SIG-M5 (cell line): ENCODE results near the gene B3GNT2.
A peak's percentile ranks its signal among the peaks of the same experiment; 100 is the strongest.
"Not testable (repeated sequence)": the region's sequence is repeated elsewhere in the genome, so short reads cannot be mapped to it uniquely, and the experiment has no call there.

Experiments used
- DNase-seq: peaks from one replicate; lab custom pipeline; 2025; lab: John Stamatoyannopoulos, UW

Gene B3GNT2

GRCh38 chr2:62185475-62186155 is 10.3 kb upstream of the B3GNT2 start:
- no peak for DNase-seq

DNA sequence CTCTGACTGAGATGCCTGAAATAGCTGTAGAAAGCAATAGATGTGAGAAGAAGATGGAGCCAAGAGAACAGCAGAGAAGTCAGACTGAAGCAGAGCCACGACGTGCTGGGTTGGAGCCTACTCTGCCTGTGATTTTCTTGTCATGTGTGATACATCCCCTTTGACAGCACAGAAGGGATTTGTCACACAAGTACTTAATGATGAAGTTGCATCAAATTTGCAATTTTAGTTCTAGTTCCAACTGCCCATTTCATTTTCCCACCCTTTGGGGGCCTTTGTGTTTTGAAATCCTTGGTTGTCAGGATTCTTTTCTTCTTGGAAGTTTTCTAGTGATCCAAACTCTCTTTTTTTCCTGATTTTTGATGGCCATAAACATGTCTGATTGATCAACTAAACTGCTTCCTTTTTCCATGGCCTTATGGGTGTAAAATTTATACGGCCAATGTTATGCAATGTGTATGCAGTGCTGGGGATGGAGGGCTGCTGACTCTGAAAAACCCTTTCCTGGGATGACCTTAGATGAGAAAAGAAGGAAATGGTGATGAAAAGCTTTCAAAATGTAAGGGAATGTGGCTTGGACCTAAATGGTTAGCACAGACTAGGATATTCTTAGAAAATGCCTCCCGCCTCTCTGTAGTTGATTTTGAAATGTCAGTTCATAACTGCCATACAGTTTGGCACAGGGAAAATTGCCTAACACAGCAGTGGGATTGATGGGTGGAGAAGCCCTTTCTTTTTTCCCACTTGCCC is 9.6 kb upstream of the B3GNT2 start:
- no peak for DNase-seq

- no peak for DNase-seq
These were observed 8.7 kb upstream of the B3GNT2 start for GRCh38 chr2:62187246-62187645.

DNA sequence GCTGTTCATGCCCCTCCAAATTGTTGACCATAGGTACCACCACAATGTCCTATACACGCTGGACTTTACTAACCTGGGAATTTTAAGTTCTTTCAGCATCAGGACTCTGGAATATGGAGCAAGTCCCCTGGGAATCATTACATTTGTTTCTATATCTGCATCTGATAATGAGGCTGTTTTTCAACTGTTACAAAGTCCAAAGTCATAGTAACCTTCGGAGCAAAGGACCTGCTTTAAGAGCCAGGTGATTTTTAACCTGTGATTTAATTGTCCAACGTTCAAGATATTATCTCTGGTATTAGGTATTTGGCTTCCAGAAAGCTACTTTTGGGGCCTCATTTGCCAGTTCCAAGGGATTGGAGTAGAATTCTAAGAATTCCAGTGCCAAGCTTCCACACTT is 7.5 kb upstream of the B3GNT2 start:
- DNase-seq, result no peak

GRCh38 chr2:62189196-62189595 is 6.7 kb upstream of the B3GNT2 start:
- no peak for DNase-seq

DNA sequence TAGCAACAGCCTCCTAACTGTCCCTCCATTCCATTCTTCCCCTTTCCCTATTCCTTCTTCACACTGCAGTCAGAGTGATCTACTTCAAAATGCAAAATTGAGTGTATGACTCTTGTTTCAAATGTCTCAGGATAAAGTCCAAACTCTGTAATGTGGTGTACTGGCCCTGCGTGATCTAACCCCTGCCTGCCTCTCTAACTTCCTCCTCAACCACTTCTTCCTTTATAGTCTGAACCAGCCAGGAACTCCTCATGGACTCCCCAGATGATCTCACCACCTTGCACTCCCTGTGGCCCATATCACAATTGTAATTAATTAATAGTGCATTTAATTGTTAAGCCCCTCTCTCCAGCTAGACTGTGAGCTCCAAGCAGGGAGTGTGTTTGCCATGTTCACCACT is 3.1 kb upstream of the B3GNT2 start:
- no peak for DNase-seq

DNA sequence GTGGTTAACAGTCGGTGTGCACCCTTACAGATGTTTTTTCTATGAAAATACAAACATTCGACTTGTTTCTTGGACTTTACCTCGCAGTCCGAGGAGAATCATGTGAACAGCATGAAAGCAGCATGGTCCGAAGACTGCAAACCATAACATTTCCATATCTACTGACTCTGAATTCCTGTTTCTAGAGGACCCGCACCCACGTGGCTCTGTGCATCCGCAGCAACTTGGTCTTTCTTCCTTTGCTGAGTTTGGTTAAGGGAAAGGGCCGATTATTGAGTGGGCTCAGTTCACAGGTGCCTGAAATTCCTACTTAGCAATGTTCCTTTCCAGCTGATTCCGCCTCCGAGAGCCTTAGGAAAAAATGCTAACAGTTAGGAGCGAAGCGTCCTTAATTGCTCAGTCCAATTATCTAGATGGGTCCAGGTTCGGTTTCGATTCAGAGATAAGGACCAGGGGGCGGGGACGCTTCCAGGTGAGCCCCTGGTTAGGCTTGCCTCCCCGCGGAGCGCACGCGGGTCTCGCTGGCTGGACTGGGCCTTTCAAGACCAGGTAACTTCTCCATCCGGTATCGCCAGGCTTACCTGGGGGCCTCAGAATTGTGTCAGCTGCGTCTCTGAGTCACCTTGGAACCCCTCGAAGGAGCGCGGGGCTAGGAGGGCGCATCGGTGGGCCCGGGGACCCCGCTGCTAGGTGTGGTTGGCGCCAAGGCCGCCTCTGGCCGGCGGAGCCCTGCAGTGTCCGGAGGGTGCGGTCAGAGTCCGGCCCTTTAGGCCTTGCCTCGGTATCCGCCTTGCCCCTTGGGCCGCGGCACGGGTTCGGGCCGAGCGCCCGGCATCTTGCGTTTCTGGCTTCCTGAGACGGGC is 1.1 kb upstream of the B3GNT2 start:
- DNase-seq, result no peak

DNA sequence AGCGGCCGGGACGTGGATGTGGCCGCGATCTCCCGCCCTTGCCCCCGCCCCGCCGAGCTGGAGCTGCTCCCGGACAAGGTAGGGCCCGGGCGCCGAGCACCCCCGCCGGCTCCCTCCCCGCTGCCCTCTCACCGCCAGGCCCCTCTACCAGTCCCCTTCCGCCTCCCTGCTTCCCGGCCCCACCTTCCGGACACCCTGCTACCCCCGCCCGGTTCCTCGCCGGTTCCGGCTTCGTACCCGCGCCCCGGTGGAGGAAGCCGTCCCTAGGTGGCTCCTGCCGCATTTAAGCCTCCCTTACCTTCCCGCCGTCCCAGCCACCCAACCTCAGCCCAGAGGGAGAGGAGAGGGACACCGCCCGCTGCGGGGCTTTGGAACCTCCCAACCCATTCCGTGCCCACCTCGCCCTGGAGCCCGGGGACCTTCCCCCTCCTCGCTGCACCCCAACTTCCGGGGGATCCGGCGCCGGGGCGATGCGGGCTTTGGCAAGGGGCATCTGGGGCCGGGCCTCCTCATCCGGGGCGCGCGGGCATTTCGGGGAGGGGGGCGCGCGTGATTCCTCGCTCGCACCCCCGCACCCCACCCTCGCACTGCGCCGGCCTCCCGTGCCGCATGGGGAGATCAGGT is 475 bp downstream of the B3GNT2 start:
- DNase-seq, result no peak

DNA sequence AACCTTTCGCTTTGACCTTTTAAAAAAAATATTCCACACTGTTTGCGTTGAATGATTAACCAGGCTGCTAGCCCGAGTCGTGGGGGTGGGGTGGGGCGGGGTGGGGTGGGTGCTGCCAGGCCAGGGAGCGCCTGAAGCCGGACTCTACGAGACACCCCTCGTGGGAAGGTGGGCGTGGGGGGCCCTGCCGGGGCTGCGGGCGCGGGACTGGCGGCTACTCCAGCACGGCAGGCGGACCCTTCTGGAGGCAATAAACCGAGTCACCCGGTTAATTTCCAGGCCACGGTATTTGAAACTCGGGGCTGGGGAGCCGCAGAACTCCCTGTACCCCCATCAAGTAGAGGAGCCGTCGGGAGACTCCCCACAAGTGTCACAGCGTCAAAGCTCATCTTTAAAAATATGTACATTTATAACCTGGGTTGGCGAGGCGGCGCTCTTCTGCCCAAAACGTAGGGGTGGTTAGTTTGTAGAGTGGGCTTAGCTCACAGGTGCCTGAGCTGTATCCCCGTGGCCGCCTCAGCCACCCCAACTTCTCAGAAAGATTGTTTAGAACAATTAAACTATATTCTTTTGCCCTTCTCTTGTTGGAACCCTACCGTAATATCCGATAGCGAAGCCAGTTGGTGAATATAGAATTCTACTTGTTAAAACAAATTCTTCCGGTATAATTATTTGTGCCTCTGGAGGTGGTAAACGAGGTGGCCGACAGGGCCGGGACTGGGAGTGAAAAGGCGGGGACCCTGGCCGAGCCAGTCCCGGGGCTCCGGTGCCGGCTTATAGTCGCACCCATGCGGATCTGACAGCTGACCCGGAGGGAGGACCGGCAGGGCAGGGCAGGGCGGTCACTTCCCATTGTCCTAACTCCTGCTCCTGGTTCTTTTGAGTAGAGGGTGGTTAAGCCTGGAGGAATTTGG is 1.4 kb downstream of the B3GNT2 start:
- DNase-seq, result no peak

- DNase-seq, result peak; percentile 30
These were observed 2.2 kb downstream of the B3GNT2 start for GRCh38 chr2:62197925-62198633.

- not testable (repeated sequence) for DNase-seq
These were observed 2.9 kb downstream of the B3GNT2 start for GRCh38 chr2:62198854-62199253.

- DNase-seq, result peak; percentile 45
These were observed 3.6 kb downstream of the B3GNT2 start for GRCh38 chr2:62199392-62200125.

DNA sequence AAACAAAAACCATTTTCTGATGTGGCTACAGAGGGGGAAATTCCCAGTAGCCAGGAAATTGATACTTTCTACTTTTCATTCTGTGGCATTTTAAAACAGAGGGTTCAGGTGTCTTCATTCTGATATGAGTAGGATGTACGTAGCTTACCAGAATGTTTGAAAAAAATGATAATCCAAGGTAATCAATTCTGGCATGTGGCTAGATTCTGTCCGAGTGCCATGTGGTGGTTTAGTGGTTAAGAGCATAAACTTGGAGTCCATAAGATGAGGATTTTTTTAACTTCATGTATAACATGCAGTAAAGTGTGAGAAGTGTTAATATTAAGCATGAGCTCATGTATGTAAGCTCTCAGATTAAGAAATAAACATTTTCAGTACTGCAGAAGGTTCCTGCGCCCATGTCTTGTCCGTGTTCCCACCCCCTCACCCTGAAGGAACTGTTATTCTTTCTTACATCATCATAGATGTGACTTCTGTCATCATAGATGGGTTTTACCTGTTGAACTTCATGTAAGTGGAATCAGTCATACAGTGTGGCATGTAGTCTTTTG is 4.5 kb downstream of the B3GNT2 start:
- no peak for DNase-seq

GRCh38 chr2:62200868-62201267 is 5.0 kb downstream of the B3GNT2 start:
- DNase-seq, result no peak

DNA sequence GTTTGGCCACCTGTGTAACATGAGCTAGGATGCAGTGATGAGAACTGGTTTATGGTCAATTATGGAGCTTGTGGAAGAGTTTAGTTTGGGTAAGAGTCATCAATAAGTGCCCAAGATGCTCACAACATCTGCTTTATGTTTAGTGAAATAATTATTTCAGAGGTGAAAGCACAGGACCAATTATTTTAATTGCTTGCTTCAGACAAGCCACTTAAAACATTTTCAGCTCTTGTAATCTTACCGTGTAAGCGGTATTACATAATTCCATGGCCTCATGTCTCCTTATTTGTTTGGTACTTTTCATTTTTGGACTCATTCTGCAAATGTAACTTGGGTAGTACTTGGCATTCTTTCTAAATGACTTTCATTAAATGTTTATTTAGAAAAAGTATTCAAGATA is 5.4 kb downstream of the B3GNT2 start:
- DNase-seq, result no peak

DNA sequence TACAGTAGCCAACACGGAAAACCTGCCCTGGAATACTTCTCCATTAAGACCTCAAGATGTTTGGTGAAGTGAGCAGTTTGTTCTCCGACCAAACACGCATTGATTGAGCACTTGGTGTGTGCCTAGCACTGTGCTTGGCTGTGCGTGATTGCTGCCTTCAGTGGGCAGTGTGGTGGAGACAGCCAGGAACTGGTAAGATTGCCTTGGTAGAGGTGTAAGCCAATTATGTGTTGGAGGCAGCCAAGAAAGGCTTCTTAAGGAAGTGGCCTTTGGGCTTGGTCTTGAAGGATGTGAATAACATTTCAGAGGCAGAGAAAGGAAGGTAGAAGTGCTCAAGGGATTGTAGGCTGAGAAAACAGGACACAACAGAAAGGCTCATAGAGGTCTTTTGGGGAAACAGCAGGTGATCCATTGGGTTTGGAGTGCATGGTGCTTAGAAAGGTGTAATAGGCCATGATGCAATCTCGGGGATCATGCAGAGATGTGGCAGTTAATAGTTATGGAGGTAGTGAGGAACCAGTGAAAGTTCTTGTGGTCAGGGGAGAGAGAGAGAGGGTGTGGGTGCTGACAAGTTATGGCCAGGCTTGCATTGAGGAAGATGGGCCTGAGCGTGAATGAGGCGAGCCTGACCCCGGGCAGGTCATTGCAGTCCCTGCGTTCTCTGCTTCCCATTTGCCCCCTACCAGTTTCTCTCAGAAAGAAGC is 6.3 kb downstream of the B3GNT2 start:
- DNase-seq, result no peak

- no peak for DNase-seq
These were observed 6.8 kb downstream of the B3GNT2 start for GRCh38 chr2:62202729-62203128.

GRCh38 chr2:62203459-62203858 is 7.5 kb downstream of the B3GNT2 start:
- DNase-seq, result no peak

DNA sequence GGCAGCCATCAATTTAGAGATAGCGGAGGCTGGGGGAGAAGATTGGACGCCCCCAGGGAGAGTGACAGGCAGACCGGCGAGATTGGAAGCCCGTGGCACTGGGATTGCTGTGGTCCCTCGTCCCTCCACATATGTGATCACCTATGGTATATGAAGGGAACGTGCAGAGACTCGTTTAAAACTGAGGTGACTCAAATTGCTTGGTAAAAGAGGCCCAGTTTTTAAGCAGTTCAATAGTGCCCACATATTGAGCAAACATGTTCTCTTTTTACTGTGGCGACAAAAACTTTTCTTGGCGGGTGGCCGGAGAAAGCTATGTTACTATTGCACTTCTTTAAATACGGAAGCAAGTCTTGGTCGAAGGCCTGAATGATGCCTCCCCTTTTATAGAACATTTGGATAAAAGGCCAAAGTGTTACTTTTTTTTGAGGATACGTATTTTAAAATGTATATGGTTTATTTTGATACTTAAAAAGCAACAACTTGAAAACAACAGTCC is 9.1 kb downstream of the B3GNT2 start:
- no peak for DNase-seq
